Stomach (tissue), 9 donors: ENCODE data around the gene PPP1R10. TPM values are rescaled to one million over a fixed set of nuclear protein-coding genes. Genes with fewer than 3 reads are reported as not detected.
A peak's percentile ranks its signal among the peaks of the same experiment; 100 is the strongest.

ENCODE experiments used
- DNase-seq, 2 donors: peaks; one replicate each; pipeline versions ENCODE4 v3.0.0 to v3.0.0-alpha.2; 2013 to 2019
- H3K27ac ChIP-seq, 5 donors: fragments of 200-600 bp in 4 of 5; sonication (generic) in 4 of 5; one replicate each; pipeline ENCODE4 v1.5.1; 2013 to 2019; ENCODE audit warnings: mild to moderate bottlenecking in 1 of 5, moderate library complexity in 1 of 5
- H3K27me3 ChIP-seq, 3 donors: fragments of 200-600 bp; sonication (generic); one replicate each; pipeline ENCODE4 v1.5.1; 2017 to 2019; ENCODE audit warnings: mixed run types in 1 of 3
- H3K36me3 ChIP-seq, 4 donors: fragments of 200-600 bp; sonication (generic); 1 replicate in 3 of 4; 2 replicates in 1 of 4; pipeline ENCODE4 v1.5.1; 2016 to 2019
- H3K4me1 ChIP-seq, 4 donors: fragments of 200-600 bp; sonication (generic); one replicate each; pipeline ENCODE4 v1.5.1; 2016 to 2019
- H3K4me3 ChIP-seq, 4 donors: fragments of 200-600 bp; sonication (generic) in 3 of 4; one replicate each; pipeline ENCODE4 v1.5.1; 2016 to 2019; ENCODE audit warnings: mild to moderate bottlenecking in 1 of 4
- H3K9me3 ChIP-seq, 4 donors: fragments of 200-600 bp; sonication (generic); one replicate each; pipeline ENCODE4 v1.5.1; 2016 to 2019
- EP300 ChIP-seq: sonication (generic); formaldehyde crosslinking; IDR thresholded peaks from one replicate; pipeline ENCODE4 v1.6.1; 2017; ENCODE audit warnings: antibody characterized with exemption
- POLR2A ChIP-seq, 4 donors: fragments of 450-650 bp; IDR thresholded peaks; one replicate each; pipeline ENCODE4 v1.6.1; 2016; ENCODE audit warnings: antibody characterized with exemption in 4 of 4, control low read depth in 2 of 4, mild to moderate bottlenecking in 1 of 4, moderate library complexity in 1 of 4
- POLR2AphosphoS5 ChIP-seq, 3 donors: sonication (generic); formaldehyde crosslinking; IDR thresholded peaks; one replicate each; pipeline ENCODE4 v1.6.1; 2016; ENCODE audit warnings: antibody characterized with exemption in 3 of 3
- WGBS, 5 donors: extraction: QIAGEN DNeasy Blood & Tissue Kit in 3 of 5; methylation state at CpG; one replicate each; pipeline versions ENCODE4 v1.1.5 to v1.1.7; 2013 to 2018; 5-methylcytosine and 5-hydroxymethylcytosine counted together
- intact Hi-C: fragments of 100-400 bp; cut with DNase I; formaldehyde crosslinking; loops from one replicate; pipeline ENCODE4 v1.15.1; 2023; ENCODE audit warnings: low total_unique reads
- polyA plus RNA-seq, 3 donors: library from polyadenylated mRNA; stranded (reverse); fragments of 200-250 nt; gene quantifications; one replicate each; pipeline ENCODE4 v1.2.3, GENCODE V29; 2013
- total RNA-seq, 5 donors: library from RNA; depleted of rRNA; stranded (reverse); fragments of >200 nt; gene quantifications; one replicate each; pipeline versions ENCODE4 v1.1.0 to v1.2.3, GENCODE V29; 2014 to 2016
- TF ChIP-seq, protein P1 (sequence below), 7 experiments: fragments of 450-650 bp in 4 of 7; fragments of 200-600 bp in 3 of 7; sonication (generic) in 3 of 7; IDR thresholded peaks; one replicate each; pipeline ENCODE4 v1.5.1; 2016 to 2019; ENCODE audit warnings: antibody characterized with exemption in 7 of 7, control low read depth in 2 of 7, mild to moderate bottlenecking in 1 of 7
- donor health status: healthy with polysubstance abuse.
- donor health status: Bipolar disorder and iron deficiency.
- donor health status: healthy.

PPP1R10 gene
- total and polyA plus RNA-seq, 8 donors: 9.9 to 164 (median 34.1) TPM

DNA sequence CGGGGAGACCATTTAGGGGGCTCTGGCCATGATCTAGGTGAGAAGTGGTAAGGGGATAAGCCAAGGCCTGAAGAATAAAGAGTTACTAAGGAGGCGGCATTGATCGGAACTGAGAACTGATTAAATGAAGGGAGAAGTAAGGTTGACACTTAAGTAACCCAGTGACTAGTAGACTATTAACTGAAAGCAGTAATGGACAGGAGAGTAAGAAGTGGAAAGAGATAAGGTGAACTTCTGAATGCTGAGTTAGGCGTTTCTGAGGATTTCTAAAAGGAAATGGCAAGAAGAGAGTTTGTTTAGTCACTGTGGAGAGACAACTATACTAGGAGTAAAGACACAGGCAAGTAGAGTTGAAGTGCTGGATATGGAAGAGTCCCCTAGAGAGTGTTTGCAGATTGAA is 43.9 kb downstream of the PPP1R10 start:
- no peak for TF ChIP-seq POLR2A (IDR thresholded peaks at IDR 0.05)
- TF ChIP-seq POLR2AphosphoS5 (IDR thresholded peaks at IDR 0.05): no peak
- no peak for TF ChIP-seq EP300
- WGBS, 5 donors: 43 to 58% (median 48%) methylated on average over 4 of the region's 4 CpGs

GRCh38 chr6:30572148-30572547 is 44.9 kb downstream of the PPP1R10 start:
- intact Hi-C loops: no loop called here
- Histone ChIP-seq H3K9me3 (no peaks in the 10 kb centered on the region), H3K4me3 (peak overlapping the region; percentile 65 to 87 (median 76)), H3K27ac (peak overlapping the region in 4 of 5 donors; percentile 89 to 96 (median 92)), H3K27me3 (no peaks in the 10 kb centered on the region), H3K36me3 (peaks cover 0 to 27% (median 9%) of the 10 kb centered on the region in 4 donors), H3K4me1 (peaks cover 32 to 69% (median 53%) of the 10 kb centered on the region in 4 donors)
- DNase-seq: no peak
- no peak for TF ChIP-seq POLR2A (IDR thresholded peaks at IDR 0.05)
- TF ChIP-seq, protein P1, sequence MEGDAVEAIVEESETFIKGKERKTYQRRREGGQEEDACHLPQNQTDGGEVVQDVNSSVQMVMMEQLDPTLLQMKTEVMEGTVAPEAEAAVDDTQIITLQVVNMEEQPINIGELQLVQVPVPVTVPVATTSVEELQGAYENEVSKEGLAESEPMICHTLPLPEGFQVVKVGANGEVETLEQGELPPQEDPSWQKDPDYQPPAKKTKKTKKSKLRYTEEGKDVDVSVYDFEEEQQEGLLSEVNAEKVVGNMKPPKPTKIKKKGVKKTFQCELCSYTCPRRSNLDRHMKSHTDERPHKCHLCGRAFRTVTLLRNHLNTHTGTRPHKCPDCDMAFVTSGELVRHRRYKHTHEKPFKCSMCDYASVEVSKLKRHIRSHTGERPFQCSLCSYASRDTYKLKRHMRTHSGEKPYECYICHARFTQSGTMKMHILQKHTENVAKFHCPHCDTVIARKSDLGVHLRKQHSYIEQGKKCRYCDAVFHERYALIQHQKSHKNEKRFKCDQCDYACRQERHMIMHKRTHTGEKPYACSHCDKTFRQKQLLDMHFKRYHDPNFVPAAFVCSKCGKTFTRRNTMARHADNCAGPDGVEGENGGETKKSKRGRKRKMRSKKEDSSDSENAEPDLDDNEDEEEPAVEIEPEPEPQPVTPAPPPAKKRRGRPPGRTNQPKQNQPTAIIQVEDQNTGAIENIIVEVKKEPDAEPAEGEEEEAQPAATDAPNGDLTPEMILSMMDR (IDR thresholded peaks at IDR 0.05): no peak
- TF ChIP-seq POLR2AphosphoS5 (IDR thresholded peaks at IDR 0.05): no peak
- TF ChIP-seq EP300: no peak

More for the DNA sequence above, 43.9 kb downstream of the PPP1R10 start:
- Histone ChIP-seq H3K27ac (peak overlapping the region in 1 of 5 donors; percentile 21), H3K9me3 (no peaks in the 10 kb centered on the region), H3K27me3 (no peaks in the 10 kb centered on the region), H3K4me1 (peaks cover 32 to 67% (median 52%) of the 10 kb centered on the region in 4 donors), H3K36me3 (peaks cover 9 to 37% (median 19%) of the 10 kb centered on the region in 4 donors), H3K4me3 (peak overlapping the region in 1 of 4 donors; percentile 87)
- DNase-seq: no peak
- intact Hi-C loops: no loop called here

GRCh38 chr6:30571762-30572082 is 45.3 kb downstream of the PPP1R10 start:
- Histone ChIP-seq H3K27ac (peak overlapping the region; percentile 89 to 96 (median 93)), H3K4me1 (peaks cover 32 to 69% (median 53%) of the 10 kb centered on the region in 4 donors), H3K9me3 (no peaks in the 10 kb centered on the region), H3K36me3 (peaks cover 0 to 23% (median 5%) of the 10 kb centered on the region in 4 donors), H3K27me3 (no peaks in the 10 kb centered on the region), H3K4me3 (peak overlapping the region; percentile 65 to 87 (median 76))
- WGBS, 5 donors: 0 to 1% (median 0%) methylated on average over 8 of the region's 8 CpGs
- DNase-seq: no peak
- TF ChIP-seq POLR2A (IDR thresholded peaks at IDR 0.05): no peak
- TF ChIP-seq, protein P1 (IDR thresholded peaks at IDR 0.05): no peak
- TF ChIP-seq POLR2AphosphoS5 (IDR thresholded peaks at IDR 0.05): no peak
- TF ChIP-seq EP300: no peak
- intact Hi-C loops: no loop called here

- no peaks in the 10 kb centered on the region for H3K9me3 ChIP-seq
- peak within 1 kb of the TSS; percentile 65 to 87 (median 76) for H3K4me3 ChIP-seq
- intact Hi-C loops: no loop called here
- peak within 1 kb of the TSS; percentile 89 to 96 (median 93) for H3K27ac ChIP-seq
- H3K36me3 ChIP-seq: peaks cover 0 to 19% (median under 1%) of the 10 kb centered on the region in 4 donors
- no peak for TF ChIP-seq EP300
- TF ChIP-seq, protein P1 (IDR thresholded peaks at IDR 0.05): no peak
- peak; percentile 87 to 97 (median 96) for TF ChIP-seq POLR2AphosphoS5 (IDR thresholded peaks at IDR 0.05)
- TF ChIP-seq POLR2A (IDR thresholded peaks at IDR 0.05): peak in 1 of 4 donors; percentile 38
- 0 to 1% (median 0%) methylated on average over 45 to 59 of the region's 59 CpGs for WGBS, 5 donors
- peak; percentile 100 for DNase-seq
- peaks cover 32 to 69% (median 53%) of the 10 kb centered on the region in 4 donors for H3K4me1 ChIP-seq
- no peaks in the 10 kb centered on the region for H3K27me3 ChIP-seq
Measured at GRCh38 chr6:30571075-30571761, 45.8 kb downstream of the PPP1R10 start, which contains the start of gene ABCF1. Gene ABCF1 (plus strand): TSS chr6:30571442. CDS start chr6:30571488, 46 bp downstream.

DNA sequence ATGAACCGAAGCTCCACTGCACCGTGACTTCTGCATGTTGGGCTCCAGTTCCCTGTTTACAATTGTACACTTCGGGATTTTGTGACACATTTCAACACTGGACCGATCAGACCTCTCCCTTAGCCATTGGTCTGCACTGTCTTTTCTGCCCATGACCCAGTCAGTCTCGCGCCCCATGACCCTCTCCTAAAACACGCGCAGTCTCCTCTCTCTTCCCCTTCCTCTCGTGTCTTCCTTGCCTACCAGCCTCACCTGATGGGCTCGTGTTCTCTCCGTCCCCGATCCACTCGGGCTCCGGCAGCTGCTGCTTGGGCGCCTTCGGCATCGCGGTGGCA is 46.3 kb downstream of the PPP1R10 start:
- no peak for DNase-seq
- Histone ChIP-seq H3K4me3 (peak overlapping the region; percentile 65 to 87 (median 76)), H3K4me1 (peaks cover 32 to 66% (median 52%) of the 10 kb centered on the region in 4 donors), H3K27me3 (no peaks in the 10 kb centered on the region), H3K36me3 (peaks cover 0 to 16% (median 0%) of the 10 kb centered on the region in 4 donors), H3K27ac (peak overlapping the region; percentile 89 to 96 (median 92)), H3K9me3 (no peaks in the 10 kb centered on the region)
- TF ChIP-seq POLR2A (IDR thresholded peaks at IDR 0.05) (no peak), POLR2AphosphoS5 (IDR thresholded peaks at IDR 0.05) (no peak), EP300 (no peak)
- TF ChIP-seq, protein P1 (IDR thresholded peaks at IDR 0.05): no peak
- 0 to 2% (median 1%) methylated on average over 18 of the region's 18 CpGs for WGBS, 5 donors
- intact Hi-C loops: no loop called here
